OCI-LY3 (cell line): ENCODE measurements around the gene ELF1.

Experiments
- CTCF ChIP-seq: fragments of 200-600, 300-600 bp; sonication (generic); IDR thresholded peaks from 2 replicates; pipeline ENCODE4 v1.5.1; 2014; ENCODE audit warnings: antibody characterized with exemption, low read length, low read depth
- EZH2phosphoT487 ChIP-seq: fragments of 200-600 bp; shearing (Covaris generic); IDR thresholded peaks from 2 replicates; pipeline ENCODE4 v1.6.1; 2018; ENCODE audit warnings: antibody characterized with exemption, mixed run types, low read depth

GRCh38 chr13:40995997-40996396 lies 23.1 kb downstream of the ELF1 start:
- TF ChIP-seq EZH2phosphoT487 (no peak), CTCF (no peak)
